HG02852 (cell line): Measurements from ENCODE around the gene CCT6A.
"Not testable (repeated sequence)": the region's sequence is repeated elsewhere in the genome, so short reads cannot be mapped to it uniquely, and the experiment has no call there.

Source experiments
- ATAC-seq: cut with Tn5 transposase; IDR thresholded peaks from one replicate; pipeline ENCODE4 v1.9.1; 2021; ENCODE audit warnings: mild to moderate bottlenecking, moderate library complexity; ENCODE audit not compliant: unreplicated experiment

The CCT6A gene

GRCh38 chr7:56048763-56049162, 2.8 kb upstream of the CCT6A start:
- ATAC-seq, result not testable (repeated sequence)

- ATAC-seq, result no peak
Measured at GRCh38 chr7:56051053-56051338, 569 bp upstream of the CCT6A start.

DNA sequence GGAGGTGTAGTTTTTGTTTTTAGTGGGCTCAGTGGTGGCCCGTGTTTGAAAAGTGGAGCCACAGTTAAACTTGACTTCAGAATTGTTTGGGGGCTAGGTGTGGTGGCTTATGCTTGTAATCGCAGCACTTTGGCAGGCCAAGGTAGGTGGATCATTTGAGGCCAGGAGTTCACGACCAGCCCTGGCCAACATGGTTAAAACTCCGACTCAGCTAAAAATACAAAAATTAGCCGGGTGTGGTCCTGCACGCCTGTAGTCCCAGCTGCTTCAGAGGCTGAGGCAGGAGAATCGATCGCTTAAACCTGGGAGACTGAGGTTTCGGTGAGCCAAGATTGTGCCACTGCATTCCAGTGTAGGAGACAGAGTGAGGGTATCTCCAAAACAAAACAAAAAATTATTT, 1.8 kb downstream of the CCT6A start:
- no peak for ATAC-seq

DNA sequence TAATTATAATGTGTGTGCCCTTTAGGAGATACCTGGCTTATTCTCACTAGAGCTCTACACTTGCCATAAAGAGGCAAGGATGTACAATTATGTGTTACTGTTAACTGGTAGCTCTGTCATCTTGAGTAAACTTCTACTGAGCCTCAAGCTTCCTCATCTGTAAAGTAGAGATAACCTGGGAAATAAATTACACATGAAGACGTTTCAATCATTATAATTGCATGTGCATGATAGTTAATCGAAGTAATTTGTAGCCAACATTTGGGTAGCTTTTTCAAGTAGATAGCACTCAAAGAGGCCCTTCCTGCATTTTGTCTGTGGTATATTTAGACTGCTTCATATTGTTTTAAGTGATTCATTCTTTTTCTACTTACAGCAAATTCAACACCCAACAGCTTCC, 2.4 kb downstream of the CCT6A start:
- no peak for ATAC-seq

GRCh38 chr7:56062382-56062781, 10.8 kb downstream of the CCT6A start:
- ATAC-seq, result no peak

DNA sequence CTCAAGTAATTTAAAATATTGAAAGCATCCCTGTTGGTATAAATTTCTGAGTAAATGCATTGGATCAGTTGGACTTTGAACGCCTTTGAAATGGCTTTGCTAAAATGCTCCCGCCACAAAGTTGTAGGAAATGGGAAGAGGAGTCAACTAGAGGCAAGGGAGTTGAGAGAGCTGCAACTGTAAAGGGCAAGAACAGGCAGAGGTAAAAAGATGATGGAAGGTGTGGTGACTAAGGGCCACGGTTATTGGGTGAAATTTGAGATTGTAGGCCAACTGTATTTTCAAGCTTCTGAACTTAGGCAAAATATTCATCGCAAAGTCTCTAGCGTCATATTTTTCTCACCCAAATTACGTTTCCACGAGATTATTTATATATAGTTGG, 11.9 kb downstream of the CCT6A start:
- no peak for ATAC-seq

DNA sequence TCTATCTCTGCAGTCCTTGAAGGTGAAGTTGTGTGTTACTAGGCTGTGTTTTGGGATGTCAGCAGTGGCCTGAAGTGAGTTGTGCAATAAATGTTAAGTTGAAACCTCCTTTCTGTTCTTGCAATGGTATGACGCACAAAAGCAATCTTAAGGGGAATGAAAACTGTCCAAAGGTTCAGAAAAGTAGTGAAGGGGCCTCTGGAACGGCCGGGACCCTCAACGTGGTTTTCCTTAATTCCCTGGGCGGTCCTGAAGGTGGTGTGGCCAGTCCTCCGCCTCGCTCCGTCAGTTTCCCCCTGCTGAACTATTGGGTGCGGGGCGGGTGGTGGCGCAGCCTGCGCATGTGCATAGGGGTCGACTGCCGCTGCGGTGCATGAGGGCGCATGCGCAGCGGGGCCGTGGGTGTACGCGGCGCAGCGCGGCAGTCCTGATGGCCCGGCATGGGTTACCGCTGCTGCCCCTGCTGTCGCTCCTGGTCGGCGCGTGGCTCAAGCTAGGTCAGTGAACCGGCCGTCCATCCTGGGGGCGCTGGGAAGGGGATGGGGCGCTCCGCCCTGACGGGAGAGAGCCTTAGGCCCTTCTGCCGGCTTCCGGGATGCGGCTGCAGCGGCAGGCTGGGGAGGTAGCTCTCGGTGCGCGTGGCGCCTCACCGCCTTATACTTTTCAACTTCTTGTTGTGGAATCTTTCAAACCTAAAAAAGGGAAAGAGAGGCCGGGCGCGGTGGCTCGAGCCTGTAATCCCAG, 12.5 kb downstream of the CCT6A start, which contains the start of gene SUMF2:
Gene SUMF2, plus strand, starts transcription at position 405 of the 744 bp plus-strand sequence. Its CDS starts 26 bp downstream, at position 431.
- ATAC-seq, result peak; percentile 85

GRCh38 chr7:56066376-56066775, 14.8 kb downstream of the CCT6A start:
- not testable (repeated sequence) for ATAC-seq

- ATAC-seq, result peak; percentile 94
Measured at GRCh38 chr7:56074371-56074791, 22.8 kb downstream of the CCT6A start.

- ATAC-seq, result no peak
Measured at GRCh38 chr7:56077681-56078080, 26.1 kb downstream of the CCT6A start.

GRCh38 chr7:56078196-56078595, 26.6 kb downstream of the CCT6A start:
- no peak for ATAC-seq

DNA sequence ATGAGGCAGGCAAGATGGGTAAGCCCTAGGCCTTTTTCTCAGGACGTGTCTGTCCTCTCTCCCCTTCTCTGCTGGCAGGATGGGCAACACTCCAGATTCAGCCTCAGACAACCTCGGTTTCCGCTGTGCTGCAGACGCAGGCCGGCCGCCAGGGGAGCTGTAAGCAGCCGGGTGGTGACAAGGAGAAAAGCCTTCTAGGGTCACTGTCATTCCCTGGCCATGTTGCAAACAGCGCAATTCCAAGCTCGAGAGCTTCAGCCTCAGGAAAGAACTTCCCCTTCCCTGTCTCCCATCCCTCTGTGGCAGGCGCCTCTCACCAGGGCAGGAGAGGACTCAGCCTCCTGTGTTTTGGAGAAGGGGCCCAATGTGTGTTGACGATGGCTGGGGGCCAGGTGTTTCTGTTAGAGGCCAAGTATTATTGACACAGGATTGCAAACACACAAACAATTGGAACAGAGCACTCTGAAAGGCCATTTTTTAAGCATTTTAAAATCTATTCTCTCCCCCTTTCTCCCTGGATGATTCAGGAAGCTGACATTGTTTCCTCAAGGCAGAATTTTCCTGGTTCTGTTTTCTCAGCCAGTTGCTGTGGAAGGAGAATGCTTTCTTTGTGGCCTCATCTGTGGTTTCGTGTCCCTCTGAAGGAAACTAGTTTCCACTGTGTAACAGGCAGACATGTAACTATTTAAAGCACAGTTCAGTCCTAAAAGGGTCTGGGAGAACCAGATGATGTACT, 28.1 kb downstream of the CCT6A start:
- no peak for ATAC-seq

DNA sequence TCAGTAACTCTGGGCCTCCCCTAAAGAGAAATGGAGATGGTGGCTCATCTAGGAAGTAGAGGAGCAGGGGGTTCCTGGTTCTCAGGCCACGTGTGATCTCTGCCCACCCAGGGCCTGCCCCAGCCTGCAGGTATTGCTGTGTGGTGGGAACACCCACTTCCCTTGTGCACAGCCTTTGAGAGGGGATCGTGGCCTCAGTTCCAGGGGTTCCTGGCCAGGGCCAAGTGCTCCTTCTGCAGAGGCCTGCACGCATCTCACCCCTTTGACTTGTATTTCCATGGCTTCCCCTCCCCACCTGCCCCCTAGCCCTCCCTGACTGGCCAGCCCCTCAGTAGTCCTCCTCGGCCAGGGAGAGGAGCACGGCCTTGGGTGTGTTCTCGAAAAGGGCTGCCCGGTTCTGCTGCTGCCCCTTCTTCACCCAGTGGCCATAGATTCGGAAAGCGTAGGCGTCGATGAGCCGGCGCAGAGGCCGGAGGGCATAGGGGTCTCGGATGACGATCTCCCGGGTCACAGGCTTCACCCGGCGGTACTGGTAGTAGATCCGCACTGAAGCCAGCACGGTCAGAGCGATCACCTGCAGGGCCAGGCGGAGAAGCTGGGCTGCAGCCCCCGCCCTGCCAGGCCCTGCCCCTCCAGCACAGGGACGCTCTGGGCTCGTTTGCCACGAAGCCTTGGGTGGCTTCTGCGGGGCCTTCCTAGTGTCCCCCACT, 29.3 kb downstream of the CCT6A start:
- ATAC-seq, result not testable (repeated sequence)

DNA sequence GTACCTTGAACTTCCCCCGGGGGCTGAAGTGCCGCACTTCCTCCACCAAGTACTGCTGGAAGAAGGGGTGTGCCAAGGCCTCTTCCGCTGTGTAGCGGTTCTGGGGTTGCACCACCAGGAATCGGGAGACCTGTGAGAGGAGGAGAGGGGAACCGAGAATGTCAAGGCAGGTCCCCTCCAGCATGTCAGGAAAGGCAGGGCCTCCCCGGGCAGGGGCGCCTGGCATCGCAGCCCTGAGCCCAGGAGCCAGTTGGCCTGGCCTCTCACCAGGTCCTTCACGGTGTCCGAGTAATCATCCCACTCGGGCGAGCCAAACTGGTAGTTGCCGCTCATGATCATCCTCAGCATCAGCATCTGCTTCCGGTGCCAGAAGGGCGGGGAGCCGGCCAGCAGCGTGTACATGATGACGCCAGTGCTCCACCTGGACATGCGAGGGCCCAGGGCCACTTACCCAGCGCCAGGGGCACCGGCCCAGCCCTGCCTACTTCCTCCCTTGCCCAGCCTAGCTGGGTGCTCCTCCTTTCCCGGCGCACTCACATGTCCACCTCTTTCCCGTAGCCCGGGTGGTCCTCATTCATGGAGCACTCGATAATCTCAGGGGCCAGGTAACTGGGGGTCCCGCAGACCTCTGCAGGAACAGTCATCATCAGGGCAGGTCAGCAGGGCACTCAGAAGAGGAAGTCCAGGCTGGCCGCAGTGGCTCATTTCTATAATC, 30.2 kb downstream of the CCT6A start:
- no peak for ATAC-seq

DNA sequence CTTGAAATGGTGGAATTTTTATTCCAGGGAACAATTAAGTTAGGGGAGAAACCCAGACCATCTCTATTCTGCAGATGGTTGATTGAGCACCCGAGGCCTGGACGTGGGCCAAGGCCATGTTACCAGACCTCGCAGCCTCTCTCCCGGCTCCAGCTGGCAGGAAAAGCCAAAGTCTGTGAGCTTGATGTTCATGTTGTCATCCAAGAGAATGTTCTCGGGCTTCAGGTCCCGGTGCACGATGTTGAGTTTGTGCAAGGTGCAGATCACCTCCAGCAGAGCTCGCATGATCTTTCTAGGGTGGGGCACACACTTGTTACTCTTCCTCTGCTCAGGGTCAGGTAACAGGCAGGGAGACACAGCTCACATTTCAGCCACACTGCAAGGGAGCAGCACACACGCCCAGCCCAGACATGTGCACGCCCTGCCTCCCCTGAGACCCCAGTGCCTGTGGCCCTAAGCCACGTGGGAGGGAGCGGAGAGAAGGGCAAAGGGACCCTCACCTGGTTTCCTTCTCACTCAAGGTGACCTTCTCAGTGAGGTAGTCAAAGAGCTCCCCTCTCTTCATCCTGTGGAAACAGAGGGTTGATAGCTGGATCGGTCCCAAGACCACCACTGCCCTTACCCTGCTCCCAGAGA, 31.7 kb downstream of the CCT6A start:
- no peak for ATAC-seq

DNA sequence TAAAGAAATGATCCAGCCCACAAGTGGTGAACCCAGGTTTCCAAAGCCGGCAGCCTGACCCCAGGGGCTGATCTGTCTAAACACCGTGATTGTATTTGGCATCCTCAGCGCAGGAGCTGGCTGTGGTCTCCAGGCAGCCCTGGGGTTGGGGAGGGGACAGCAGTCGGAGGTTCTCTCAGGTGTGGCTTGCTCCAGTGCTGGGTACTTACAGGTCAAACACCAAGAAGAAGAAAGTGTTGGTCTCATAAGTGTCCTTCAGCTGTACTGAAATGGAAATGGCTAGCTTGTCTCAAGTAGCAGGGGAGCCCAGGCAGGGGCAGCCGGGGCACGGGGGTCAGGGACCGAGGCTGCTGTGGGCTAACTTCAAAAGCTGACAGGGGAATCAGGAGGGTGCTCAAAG, 35.2 kb downstream of the CCT6A start:
- ATAC-seq, result no peak

DNA sequence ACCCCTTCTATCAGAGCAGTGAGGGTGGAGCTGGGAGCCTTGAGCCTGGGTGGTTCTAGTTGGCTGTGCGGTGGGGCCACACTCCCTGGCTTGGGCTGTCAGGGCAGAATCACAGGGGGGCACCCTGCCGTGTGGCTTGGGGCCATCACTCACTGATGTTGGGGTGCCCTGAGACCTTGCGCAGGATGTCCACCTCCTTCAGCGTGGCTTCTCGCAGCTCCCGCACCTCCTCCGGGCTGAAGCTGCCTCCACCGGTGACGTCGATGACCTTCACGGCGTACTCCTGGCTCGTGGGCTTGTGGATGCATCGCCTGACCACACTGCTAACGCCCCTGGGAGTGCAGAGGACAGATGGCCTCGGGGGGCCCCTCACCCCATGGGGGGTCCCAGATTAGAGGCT, 35.9 kb downstream of the CCT6A start:
- no peak for ATAC-seq

DNA sequence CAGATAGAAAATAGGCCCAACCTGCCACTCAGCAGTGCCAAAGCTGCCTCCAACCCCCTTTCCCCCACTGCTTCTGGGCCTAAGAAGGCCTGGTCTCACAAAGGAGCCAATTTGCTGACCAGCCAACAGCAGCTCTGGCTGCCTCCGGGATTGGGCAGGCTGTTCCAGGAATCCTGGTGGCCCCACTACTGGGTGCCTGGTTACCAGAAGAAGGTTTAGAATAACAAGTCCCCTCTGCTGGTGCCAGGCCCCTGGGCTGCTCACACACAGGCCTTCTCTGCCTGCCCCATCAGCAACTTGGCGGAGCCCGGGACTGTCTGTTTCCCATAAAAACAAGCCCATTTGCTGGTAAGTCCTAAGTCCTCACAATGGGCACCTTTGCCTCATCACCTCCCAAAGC, 40.0 kb downstream of the CCT6A start:
- ATAC-seq, result no peak

DNA sequence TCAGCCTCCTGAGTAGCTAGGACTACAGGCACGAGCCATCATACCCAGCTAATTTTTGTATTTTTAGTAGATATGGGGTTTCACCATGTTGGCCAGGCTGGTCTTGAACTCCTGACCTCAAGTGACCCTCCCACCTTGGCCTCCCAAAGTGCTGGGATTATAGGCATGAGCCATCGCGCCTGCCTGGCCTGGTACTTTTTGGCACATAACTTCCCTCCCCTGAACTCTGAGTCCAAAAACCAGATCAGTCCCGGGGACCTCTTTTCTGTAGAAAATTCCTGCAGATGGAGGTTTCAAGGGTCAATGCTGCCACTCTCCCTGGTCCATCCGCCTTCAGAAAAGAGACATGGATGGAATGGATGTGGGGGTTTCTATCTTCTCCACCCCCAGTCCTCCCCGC, 40.8 kb downstream of the CCT6A start:
- ATAC-seq, result not testable (repeated sequence)

DNA sequence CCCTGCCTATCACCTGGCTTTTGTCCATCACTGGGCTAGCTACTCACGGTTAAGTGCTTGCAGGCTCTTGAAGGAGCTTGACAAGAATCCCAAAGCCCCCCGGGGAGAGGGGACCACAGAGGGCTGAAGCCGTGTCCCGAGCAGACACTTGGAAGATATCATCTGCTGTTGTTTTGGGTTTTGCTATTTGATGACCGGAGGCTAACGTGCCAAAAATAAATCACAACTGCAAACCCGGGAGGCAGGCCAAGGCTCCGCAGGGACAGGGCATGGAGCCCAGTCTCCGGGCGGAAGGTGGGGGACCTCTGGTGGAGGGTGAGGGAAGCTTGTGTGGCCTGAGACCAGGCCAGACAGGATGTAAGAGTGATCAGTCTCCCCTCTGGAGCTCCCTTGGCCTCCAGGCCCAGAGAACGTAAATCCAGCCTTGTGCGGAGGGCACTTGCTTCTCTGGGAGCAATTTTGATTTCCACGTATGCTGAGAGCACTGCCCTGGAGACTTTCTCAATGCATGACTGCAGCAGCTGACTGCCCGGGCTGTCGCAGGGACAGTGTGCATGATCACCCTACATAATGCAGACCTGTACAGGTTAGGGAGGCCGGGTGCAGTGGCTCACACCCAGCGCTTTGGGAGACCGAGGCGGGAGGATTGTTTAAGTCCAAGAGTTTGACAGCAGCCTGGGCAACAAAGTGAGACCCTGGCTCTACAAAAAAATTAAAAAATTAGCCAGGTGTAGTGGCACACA, 41.4 kb downstream of the CCT6A start, which contains the start of gene PHKG1:
Gene PHKG1, minus strand, starts transcription at position 164 of the 743 bp plus-strand sequence. CDS start 4,011 bp downstream, outside the sequence.
- ATAC-seq, result no peak
